Vagina (tissue), 2 donors: ENCODE results near the gene FBXO42. TPM values are rescaled to one million over a fixed set of nuclear protein-coding genes. Genes with fewer than 3 reads are reported as not detected.

Source experiments
- DNase-seq, 2 donors: peaks; one replicate each; pipeline ENCODE4 v3.0.0-alpha.2; 2017; ENCODE audit errors: extremely low spot score in 2 of 2
- H3K27ac ChIP-seq: fragments of 200-600 bp; sonication (generic); one replicate; pipeline ENCODE4 v1.5.1; 2019
- H3K27me3 ChIP-seq: fragments of 200-600 bp; sonication (generic); one replicate; pipeline ENCODE4 v1.5.1; 2019
- H3K36me3 ChIP-seq, 2 donors: fragments of 200-600 bp; sonication (generic); one replicate each; pipeline ENCODE4 v1.5.1; 2017 to 2019
- H3K4me1 ChIP-seq: fragments of 200-600 bp; sonication (generic); one replicate; pipeline ENCODE4 v1.5.1; 2019
- H3K4me3 ChIP-seq, 2 donors: fragments of 200-600 bp; sonication (generic); 1 replicate in 1 of 2; 2 replicates in 1 of 2; pipeline ENCODE4 v1.5.1; 2016 to 2019
- H3K9me3 ChIP-seq: fragments of 200-600 bp; sonication (generic); one replicate; pipeline ENCODE4 v1.5.1; 2019
- CTCF ChIP-seq, 3 experiments: fragments of 450-650 bp in 2 of 3; fragments of 200-600 bp in 1 of 3; sonication (generic) in 1 of 3; IDR thresholded peaks; one replicate each; pipeline ENCODE4 v1.5.1; 2017 to 2019; ENCODE audit warnings: antibody characterized with exemption in 3 of 3, mild to moderate bottlenecking in 2 of 3, moderate library complexity in 2 of 3
- POLR2A ChIP-seq, 2 donors: fragments of 450-650 bp; IDR thresholded peaks; one replicate each; pipeline ENCODE4 v1.6.1; 2017; ENCODE audit warnings: antibody characterized with exemption in 2 of 2, mild to moderate bottlenecking in 2 of 2, moderate library complexity in 2 of 2
- POLR2AphosphoS5 ChIP-seq, 2 donors: sonication (generic); formaldehyde crosslinking; IDR thresholded peaks; one replicate each; pipeline ENCODE4 v1.9.0; 2017; ENCODE audit warnings: antibody characterized with exemption in 2 of 2, mild to moderate bottlenecking in 2 of 2, low read depth in 1 of 2; ENCODE audit not compliant: insufficient read depth in 1 of 2
- intact Hi-C: fragments of 100-400 bp; cut with DNase I; formaldehyde crosslinking; loops from one replicate; pipeline ENCODE4 v1.15.1; 2023
- total RNA-seq: library from RNA; depleted of rRNA; stranded (reverse); fragments of >200 nt; gene quantifications from one replicate; pipeline ENCODE4 v1.2.3, GENCODE V29; 2016

Gene FBXO42
- total RNA-seq, 1 donor from 2014 or later, result 24.8 TPM

DNA sequence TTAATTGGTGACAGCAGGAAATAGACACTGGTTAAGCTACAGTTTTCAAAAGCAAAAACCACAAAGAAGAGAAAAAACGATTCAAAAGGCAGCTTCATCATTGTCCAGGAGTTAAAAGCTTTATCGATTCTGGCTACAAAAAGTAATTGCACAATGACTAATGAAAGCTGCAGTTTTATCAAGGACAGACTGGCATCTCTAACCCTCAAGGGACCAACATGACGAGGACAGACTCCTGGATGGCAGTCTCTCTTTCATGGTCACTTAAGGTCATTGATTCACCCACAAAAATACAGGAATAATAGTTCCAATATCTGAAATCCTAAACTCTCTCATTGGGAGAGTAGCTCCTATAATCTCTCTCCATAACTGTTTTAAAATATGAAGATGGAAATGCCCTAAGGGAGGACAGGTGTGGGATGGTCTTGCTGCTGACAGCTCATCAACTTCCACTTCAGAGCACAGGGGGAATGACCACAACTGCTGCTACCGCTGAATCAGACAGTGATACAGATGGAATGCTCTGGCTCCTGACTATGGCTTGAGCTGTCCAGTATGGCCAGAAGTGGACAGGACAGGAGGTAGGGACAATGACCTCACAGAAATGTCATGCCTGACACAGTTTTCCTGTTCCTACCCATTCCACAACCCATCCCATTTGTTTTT lies 97.9 kb downstream of the FBXO42 start:
- Histone ChIP-seq H3K9me3 (no peaks in the 10 kb centered on the region), H3K4me3 (no peak overlapping the region), H3K27ac (no peak overlapping the region), H3K36me3 (peaks cover 0 to 38% of the 10 kb centered on the region in 2 donors), H3K4me1 (peaks cover 21% of the 10 kb centered on the region), H3K27me3 (no peaks in the 10 kb centered on the region)
- intact Hi-C loops, result loop anchor here (1.0 kb wide), 1 partner anchor 98 kb away; the partner anchor contains the start of gene FBXO42
- DNase-seq, result no peak
- TF ChIP-seq POLR2AphosphoS5 (IDR thresholded peaks at IDR 0.05; ENCODE audit: insufficient read depth in 1 of 2, low read depth in 1 of 2) (no peak), POLR2A (IDR thresholded peaks at IDR 0.05) (no peak)

DNA sequence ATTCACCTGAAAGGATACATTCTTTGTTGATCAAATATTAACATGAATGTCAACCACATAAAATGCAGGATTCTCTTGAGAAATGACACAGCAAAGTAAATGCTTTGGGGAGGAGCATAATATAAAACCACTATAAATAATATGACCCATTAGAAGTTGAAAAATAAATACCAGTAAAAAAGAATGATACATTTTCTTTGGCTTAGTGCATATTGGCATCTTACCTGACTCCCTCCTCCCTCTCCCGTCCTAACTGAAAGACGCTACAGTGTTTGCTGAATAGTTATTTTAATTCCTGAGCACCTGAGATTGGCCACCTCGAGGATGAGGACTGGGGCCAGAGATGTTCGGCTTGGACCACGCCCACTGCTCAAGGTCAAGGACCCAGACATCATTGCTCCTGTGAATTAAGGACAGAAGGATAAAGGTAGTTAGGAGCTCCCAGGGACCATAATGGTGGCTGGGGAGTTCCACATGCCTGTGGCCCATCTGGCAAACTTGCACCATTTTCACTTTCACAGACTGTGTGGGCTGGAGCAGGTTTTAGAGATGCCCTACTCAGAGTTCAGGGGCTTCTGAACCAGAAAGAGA lies 98.9 kb downstream of the FBXO42 start:
- Histone ChIP-seq H3K9me3 (no peaks in the 10 kb centered on the region), H3K27ac (no peak overlapping the region), H3K4me1 (peaks cover 30% of the 10 kb centered on the region), H3K27me3 (no peaks in the 10 kb centered on the region), H3K4me3 (no peak overlapping the region), H3K36me3 (peaks cover 0 to 38% of the 10 kb centered on the region in 2 donors)
- TF ChIP-seq CTCF (IDR thresholded peaks at IDR 0.05) (no peak), POLR2AphosphoS5 (IDR thresholded peaks at IDR 0.05; ENCODE audit: insufficient read depth in 1 of 2, low read depth in 1 of 2) (no peak), POLR2A (IDR thresholded peaks at IDR 0.05) (no peak)
- intact Hi-C loops, result no loop called here
- DNase-seq, result no peak

- H3K36me3 ChIP-seq, result peaks cover 0 to 38% of the 10 kb centered on the region in 2 donors
- no peak for DNase-seq
- intact Hi-C loops, result no loop called here
Observed at GRCh38 chr1:16252912-16253311, 99.4 kb downstream of the FBXO42 start.

GRCh38 chr1:16251381-16251780 lies 100.9 kb downstream of the FBXO42 start:
- Histone ChIP-seq H3K9me3 (no peaks in the 10 kb centered on the region), H3K4me3 (no peak overlapping the region), H3K4me1 (peaks cover 47% of the 10 kb centered on the region), H3K27me3 (no peaks in the 10 kb centered on the region), H3K27ac (peak overlapping the region; percentile 87), H3K36me3 (peaks cover 0 to 35% of the 10 kb centered on the region in 2 donors)
- intact Hi-C loops, result no loop called here
- no peak for DNase-seq
- TF ChIP-seq CTCF (IDR thresholded peaks at IDR 0.05) (no peak), POLR2AphosphoS5 (IDR thresholded peaks at IDR 0.05; ENCODE audit: insufficient read depth in 1 of 2, low read depth in 1 of 2) (no peak), POLR2A (IDR thresholded peaks at IDR 0.05) (no peak)

More at GRCh38 chr1:16252912-16253311, 99.4 kb downstream of the FBXO42 start:
- Histone ChIP-seq H3K4me1 (peaks cover 35% of the 10 kb centered on the region), H3K4me3 (no peak overlapping the region), H3K27me3 (no peaks in the 10 kb centered on the region), H3K9me3 (no peaks in the 10 kb centered on the region), H3K27ac (no peak overlapping the region)
- TF ChIP-seq CTCF (IDR thresholded peaks at IDR 0.05) (no peak), POLR2AphosphoS5 (IDR thresholded peaks at IDR 0.05; ENCODE audit: insufficient read depth in 1 of 2, low read depth in 1 of 2) (peak in 1 of 2 donors; percentile 81)

DNA sequence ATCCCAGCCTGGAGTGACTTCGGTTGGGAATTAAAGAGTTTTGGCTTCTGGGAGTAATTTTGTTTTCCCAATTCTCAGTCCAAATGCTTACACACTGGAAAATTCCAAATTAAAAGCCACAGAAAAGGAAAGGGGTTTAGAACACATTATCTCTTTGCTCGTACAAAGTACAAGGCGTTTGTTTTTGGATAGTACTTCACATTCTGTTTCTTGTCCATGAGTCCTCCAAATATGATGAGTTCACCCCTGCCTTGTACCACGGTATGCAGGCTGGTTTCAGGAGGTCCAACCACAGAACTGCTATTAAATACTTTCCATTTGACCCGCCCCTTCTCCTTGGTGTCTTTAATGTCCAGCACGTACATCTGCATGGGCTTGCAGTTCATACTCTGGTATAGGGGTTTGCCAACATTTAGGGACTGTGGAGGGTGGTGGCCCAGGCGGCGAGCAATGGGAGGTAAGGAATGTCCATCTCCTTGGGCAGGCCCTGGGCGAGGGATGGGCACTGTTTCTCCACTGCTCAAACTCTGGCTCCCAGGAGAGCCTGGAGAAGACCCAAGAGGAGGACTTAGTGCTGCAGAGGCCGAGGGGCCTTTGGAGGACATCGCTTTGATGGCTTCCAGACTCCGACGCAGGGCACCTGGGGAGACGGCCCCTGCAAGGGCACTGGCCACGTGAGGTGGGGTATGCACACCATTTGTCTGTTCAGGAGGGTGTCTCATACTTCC lies 101.6 kb downstream of the FBXO42 start:
- TF ChIP-seq CTCF (IDR thresholded peaks at IDR 0.05), result no peak
- no peak for TF ChIP-seq POLR2A (IDR thresholded peaks at IDR 0.05)
- peak in 1 of 2 donors; percentile 32 for TF ChIP-seq POLR2AphosphoS5 (IDR thresholded peaks at IDR 0.05; ENCODE audit: insufficient read depth in 1 of 2, low read depth in 1 of 2)
- H3K9me3 ChIP-seq, result no peaks in the 10 kb centered on the region
- H3K4me1 ChIP-seq, result peaks cover 47% of the 10 kb centered on the region
- intact Hi-C loops, result no loop called here
- no peak overlapping the region for H3K4me3 ChIP-seq
- no peaks in the 10 kb centered on the region for H3K27me3 ChIP-seq
- H3K27ac ChIP-seq, result peak overlapping the region; percentile 87
- H3K36me3 ChIP-seq, result peaks cover 0 to 28% of the 10 kb centered on the region in 2 donors
- DNase-seq, result peak in 1 of 2 donors; percentile 90
